OCI-LY7 (cell line): Measurements from ENCODE around the gene KISS1R. TPM values are rescaled to one million over a fixed set of nuclear protein-coding genes. Genes with fewer than 3 reads are reported as not detected.

Experiments used
- BruUV-seq: library from RNA; stranded (reverse); fragments of 400-500 nt; replicated peaks from 2 replicates; lab custom pipeline; 2021; lab: Mats Ljungman, UMichigan
- CTCF ChIA-PET: fragments of 300-600 bp; sonication (Branson Sonifier 250); formaldehyde crosslinking; loops from one replicate; lab custom pipeline; 2022; ENCODE audit warnings: antibody characterized with exemption; ENCODE audit not compliant: unreplicated experiment; lab: Charles Lee
- POLR2A ChIA-PET: fragments of 300-600 bp; sonication (Branson Sonifier 250); formaldehyde crosslinking; loops from one replicate; lab custom pipeline; 2022; ENCODE audit warnings: antibody characterized with exemption; lab: Charles Lee
- DNase-seq: peaks from one replicate; pipeline ENCODE4 v3.0.0-alpha.2; 2015; ENCODE audit warnings: low spot score
- H2AFZ ChIP-seq: fragments of 200-600 bp; sonication (generic), shearing (Covaris generic); 2 replicates; pipeline ENCODE4 v1.6.1; 2014; ENCODE audit warnings: mild to moderate bottlenecking, antibody characterized with exemption, low read length, moderate library complexity
- H3K27ac ChIP-seq: fragments of 200-600 bp; sonication (generic); 2 replicates; pipeline ENCODE4 v1.5.1; 2014; ENCODE audit warnings: mixed run types, low read depth, mild to moderate bottlenecking, moderate library complexity, low read length, inconsistent platforms; ENCODE audit not compliant: poor library complexity, severe bottlenecking
- H3K36me3 ChIP-seq: fragments of 200-600 bp; sonication (generic); 2 replicates; pipeline ENCODE4 v1.6.1; 2014; ENCODE audit warnings: mild to moderate bottlenecking, antibody characterized with exemption, low read length, moderate library complexity, mixed read lengths; ENCODE audit not compliant: insufficient read depth
- H3K4me1 ChIP-seq: fragments of 200-600 bp; sonication (generic); 2 replicates; pipeline ENCODE4 v1.5.1; 2014; ENCODE audit warnings: mild to moderate bottlenecking, low read length; ENCODE audit not compliant: insufficient read depth, poor library complexity, severe bottlenecking
- H3K4me2 ChIP-seq: fragments of 200-600 bp; sonication (generic); 2 replicates; pipeline ENCODE4 v1.6.1; 2014; ENCODE audit warnings: mild to moderate bottlenecking, low read length
- H3K4me3 ChIP-seq: fragments of 200-600 bp; sonication (generic); 2 replicates; pipeline ENCODE4 v1.5.1; 2014; ENCODE audit warnings: mild to moderate bottlenecking, low read depth, low read length; ENCODE audit not compliant: poor library complexity, severe bottlenecking
- H3K79me2 ChIP-seq: fragments of 200-600 bp; sonication (generic); 2 replicates; pipeline ENCODE4 v1.6.1; 2016; ENCODE audit warnings: low read depth, mild to moderate bottlenecking, low read length, moderate library complexity, mixed read lengths; ENCODE audit not compliant: insufficient read depth
- H3K9me2 ChIP-seq: fragments of 200-600 bp; sonication (generic); 2 replicates; pipeline ENCODE4 v1.6.1; 2016; ENCODE audit warnings: mild to moderate bottlenecking, low read length, mixed read lengths; ENCODE audit not compliant: insufficient read depth
- H3K9me3 ChIP-seq: fragments of 200-600 bp; sonication (generic); 2 replicates; pipeline ENCODE4 v1.6.1; 2014; ENCODE audit warnings: mild to moderate bottlenecking, mixed run types, low read length, mixed read lengths
- H4K20me1 ChIP-seq: fragments of 200-600 bp; sonication (generic); 2 replicates; pipeline ENCODE4 v1.6.1; 2014; ENCODE audit warnings: mild to moderate bottlenecking, antibody characterized with exemption, low read length, moderate library complexity, mixed read lengths; ENCODE audit not compliant: insufficient read depth
- CTCF ChIP-seq: fragments of 200-600 bp; sonication (generic); conservative IDR thresholded peaks from 2 replicates; pipeline ENCODE4 v1.5.1; 2014; ENCODE audit warnings: mild to moderate bottlenecking, antibody characterized with exemption, low read length, moderate library complexity, mixed read lengths
- EZH2phosphoT487 ChIP-seq: fragments of 200-600 bp; sonication (generic); IDR thresholded peaks from 2 replicates; pipeline ENCODE4 v1.6.1; 2018; ENCODE audit warnings: low read depth, borderline replicate concordance, mild to moderate bottlenecking, mixed run types, antibody characterized with exemption, low read length, moderate library complexity, mixed read lengths
- intact Hi-C: fragments of 100-400 bp; cut with micrococcal nuclease; formaldehyde crosslinking; loops from one replicate; pipeline ENCODE4 v1.10.0; 2022; ENCODE audit not compliant: unreplicated experiment
- total RNA-seq, 2 experiments: library from RNA; depleted of rRNA in 1 of 2; stranded (reverse); fragments of >200 nt in 1 of 2; shearing (Covaris generic) in 1 of 2; gene quantifications; 2 replicates each; pipeline ENCODE4 v1.2.3, GENCODE V29; 2014 to 2022

The KISS1R gene
- total RNA-seq, 2 experiments from 2014 or later = not detected

GRCh38 chr19:911197-912033 is 5.7 kb upstream of the KISS1R start:
- CTCF ChIA-PET = no interaction called here
- DNase-seq = no peak
- peaks cover 6% of the 10 kb centered on the region for H3K36me3 ChIP-seq
- intact Hi-C loops = no loop called here
- H3K4me3 ChIP-seq = no peak overlapping the region
- no peaks in the 10 kb centered on the region for H3K9me3 ChIP-seq
- BruUV-seq = no TSS peak
- TF ChIP-seq CTCF = no peak
- H3K9me2 ChIP-seq = no peaks in the 10 kb centered on the region
- H3K4me1 ChIP-seq = peaks cover 41% of the 10 kb centered on the region
- H4K20me1 ChIP-seq = no peaks in the 10 kb centered on the region
- no peak overlapping the region for H3K4me2 ChIP-seq
- H3K27ac ChIP-seq = no peak overlapping the region
- POLR2A ChIA-PET = no interaction called here
- peaks cover 35% of the 10 kb centered on the region; the same call in 1 of the 2 replicates for H3K79me2 ChIP-seq
- H2AFZ ChIP-seq = no peak overlapping the region

GRCh38 chr19:912181-913079 is 4.7 kb upstream of the KISS1R start:
- DNase-seq = no peak
- no peak for TF ChIP-seq CTCF
- no peak for TF ChIP-seq EZH2phosphoT487

More at GRCh38 chr19:912181-913079, 4.7 kb upstream of the KISS1R start:
- intact Hi-C loops = no loop called here
- peaks cover 6% of the 10 kb centered on the region for H3K36me3 ChIP-seq
- peak overlapping the region; percentile 56 for H3K27ac ChIP-seq
- peak overlapping the region; percentile 80 for H3K4me2 ChIP-seq
- peaks cover 33% of the 10 kb centered on the region; the same call in 1 of the 2 replicates for H3K79me2 ChIP-seq
- H4K20me1 ChIP-seq = no peaks in the 10 kb centered on the region
- H3K4me3 ChIP-seq = peak overlapping the region; percentile 100
- no TSS peak for BruUV-seq
- no peak overlapping the region; the same call in 1 of the 2 replicates for H2AFZ ChIP-seq
- H3K9me3 ChIP-seq = no peaks in the 10 kb centered on the region
- H3K9me2 ChIP-seq = no peaks in the 10 kb centered on the region
- H3K4me1 ChIP-seq = peaks cover 35% of the 10 kb centered on the region
- POLR2A ChIA-PET = no interaction called here
- CTCF ChIA-PET = no interaction called here
